Progenitor cell of endocrine pancreas (in vitro differentiated cells): Measurements from ENCODE around the gene ZBTB21. TPM values are rescaled to one million over a fixed set of nuclear protein-coding genes. Genes with fewer than 3 reads are reported as not detected.

Source experiments
- DNase-seq: peaks from one replicate; pipeline ENCODE4 v3.0.0; 2021; ENCODE audit warnings: low spot score; ENCODE audit not compliant: unreplicated experiment
- H3K27ac Mint-ChIP-seq: 2 replicates; pipeline ENCODE4 v1.8.0; 2021; ENCODE audit warnings: mild to moderate bottlenecking, moderate library complexity, mixed read lengths
- H3K27me3 Mint-ChIP-seq: 2 replicates; pipeline ENCODE4 v1.8.0; 2021; ENCODE audit warnings: mixed read lengths
- H3K36me3 Mint-ChIP-seq: 2 replicates; pipeline ENCODE4 v1.8.0; 2022; ENCODE audit warnings: mixed read lengths; ENCODE audit not compliant: insufficient read depth
- H3K4me1 Mint-ChIP-seq: 2 replicates; pipeline ENCODE4 v1.8.0; 2021; ENCODE audit warnings: low read depth, mixed read lengths
- H3K4me3 Mint-ChIP-seq: 2 replicates; pipeline ENCODE4 v1.8.0; 2021; ENCODE audit warnings: low read depth, mild to moderate bottlenecking, moderate library complexity, mixed read lengths
- H3K9me3 Mint-ChIP-seq: 2 replicates; pipeline ENCODE4 v1.8.0; 2021; ENCODE audit warnings: low read depth, mixed read lengths
- total RNA-seq: library from RNA; stranded (reverse); gene quantifications from 2 replicates; pipeline ENCODE4 v1.2.1, GENCODE V29; 2021
- TF ChIP-seq, protein P1 (sequence below): fragments of 200-600 bp; sonication (generic); IDR thresholded peaks from one replicate; pipeline ENCODE4 v1.5.0; 2021; ENCODE audit warnings: antibody characterized with exemption, mild to moderate bottlenecking; ENCODE audit not compliant: unreplicated experiment

The ZBTB21 gene
- total RNA-seq, 1 donor from 2014 or later = 15.7 TPM

DNA sequence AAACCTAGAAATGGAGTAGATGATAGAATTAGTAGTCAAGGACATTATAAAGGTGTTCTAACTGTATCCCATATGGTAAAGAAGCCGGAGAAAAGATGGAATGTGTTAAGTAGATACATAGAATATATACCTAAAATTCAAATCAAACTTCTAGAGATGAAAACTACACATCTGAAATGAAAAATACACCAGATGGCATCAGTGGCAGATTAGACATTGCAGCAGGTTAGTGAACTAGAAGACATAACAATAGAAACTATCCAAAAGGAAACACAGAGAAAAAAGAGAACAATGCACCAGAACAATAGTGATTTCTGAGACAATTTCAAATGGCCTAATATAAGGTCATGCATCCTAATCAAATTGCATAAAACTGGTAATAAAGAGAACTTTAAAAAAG lies 26.9 kb downstream of the ZBTB21 start:
- no peaks in the 10 kb centered on the region for H3K36me3 Mint-ChIP-seq
- TF ChIP-seq, protein P1, sequence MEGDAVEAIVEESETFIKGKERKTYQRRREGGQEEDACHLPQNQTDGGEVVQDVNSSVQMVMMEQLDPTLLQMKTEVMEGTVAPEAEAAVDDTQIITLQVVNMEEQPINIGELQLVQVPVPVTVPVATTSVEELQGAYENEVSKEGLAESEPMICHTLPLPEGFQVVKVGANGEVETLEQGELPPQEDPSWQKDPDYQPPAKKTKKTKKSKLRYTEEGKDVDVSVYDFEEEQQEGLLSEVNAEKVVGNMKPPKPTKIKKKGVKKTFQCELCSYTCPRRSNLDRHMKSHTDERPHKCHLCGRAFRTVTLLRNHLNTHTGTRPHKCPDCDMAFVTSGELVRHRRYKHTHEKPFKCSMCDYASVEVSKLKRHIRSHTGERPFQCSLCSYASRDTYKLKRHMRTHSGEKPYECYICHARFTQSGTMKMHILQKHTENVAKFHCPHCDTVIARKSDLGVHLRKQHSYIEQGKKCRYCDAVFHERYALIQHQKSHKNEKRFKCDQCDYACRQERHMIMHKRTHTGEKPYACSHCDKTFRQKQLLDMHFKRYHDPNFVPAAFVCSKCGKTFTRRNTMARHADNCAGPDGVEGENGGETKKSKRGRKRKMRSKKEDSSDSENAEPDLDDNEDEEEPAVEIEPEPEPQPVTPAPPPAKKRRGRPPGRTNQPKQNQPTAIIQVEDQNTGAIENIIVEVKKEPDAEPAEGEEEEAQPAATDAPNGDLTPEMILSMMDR = no peak
- no peaks in the 10 kb centered on the region for H3K4me1 Mint-ChIP-seq
- peaks cover 2% of the 10 kb centered on the region for H3K27me3 Mint-ChIP-seq
- peaks cover 6% of the 10 kb centered on the region for H3K9me3 Mint-ChIP-seq
- no peak overlapping the region for H3K27ac Mint-ChIP-seq
- DNase-seq = no peak
- H3K4me3 Mint-ChIP-seq = no peak overlapping the region

DNA sequence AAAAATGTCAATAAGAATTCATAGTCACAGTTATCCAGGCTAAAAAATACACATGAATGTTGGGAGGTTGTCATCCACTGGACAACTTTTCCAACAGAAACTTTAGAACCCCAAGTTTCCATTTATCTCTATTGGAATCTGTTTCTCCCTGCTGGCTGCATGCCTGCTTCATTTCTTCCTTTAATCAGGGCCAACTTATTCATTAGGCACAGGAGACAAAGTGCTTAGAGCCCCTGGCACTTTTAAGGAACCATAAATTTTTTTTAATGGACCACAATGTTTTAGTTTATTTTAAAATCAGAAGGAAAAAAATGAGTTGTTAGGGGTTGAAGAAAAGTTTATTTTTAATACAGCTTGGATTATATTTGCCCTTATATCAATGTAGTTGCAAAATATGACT lies 29.6 kb downstream of the ZBTB21 start:
- TF ChIP-seq, protein P1 = no peak
- Mint-ChIP-seq H3K27me3 (peaks cover 2% of the 10 kb centered on the region), H3K9me3 (peaks cover 6% of the 10 kb centered on the region), H3K4me1 (no peaks in the 10 kb centered on the region), H3K27ac (no peak overlapping the region), H3K4me3 (no peak overlapping the region), H3K36me3 (no peaks in the 10 kb centered on the region)
- DNase-seq = no peak

DNA sequence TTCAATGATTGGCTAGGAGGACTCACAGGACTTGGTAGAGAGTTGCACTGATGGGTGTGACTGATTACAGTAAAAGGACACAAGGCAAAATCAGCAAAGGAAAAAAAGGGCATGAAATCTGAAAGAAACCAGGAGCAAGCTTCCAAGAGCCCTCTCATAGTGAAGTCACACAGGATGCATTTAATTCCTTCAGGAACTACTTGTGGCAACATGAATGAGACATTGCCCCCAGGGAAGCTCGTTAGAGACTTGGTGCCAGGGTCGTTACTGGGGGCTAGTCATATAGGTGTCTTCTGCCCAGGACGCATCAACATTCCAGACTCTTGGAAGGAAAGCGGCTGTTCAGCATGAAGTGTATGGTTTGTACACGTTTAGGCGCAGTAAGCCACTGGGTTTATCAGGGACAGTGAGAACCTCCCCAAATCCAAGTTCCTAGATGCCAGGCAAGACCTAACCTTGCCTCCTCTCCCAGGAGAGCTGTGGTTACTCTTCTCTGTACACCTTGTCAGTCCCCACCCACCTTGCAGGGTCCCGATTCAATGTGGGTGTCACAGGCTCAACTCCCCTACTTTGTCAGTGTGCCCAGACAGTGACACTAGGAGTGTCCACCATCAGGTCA lies 30.3 kb downstream of the ZBTB21 start:
- TF ChIP-seq, protein P1 = no peak
- Mint-ChIP-seq H3K4me3 (no peak overlapping the region), H3K9me3 (peaks cover 6% of the 10 kb centered on the region), H3K4me1 (no peaks in the 10 kb centered on the region), H3K36me3 (no peaks in the 10 kb centered on the region), H3K27ac (no peak overlapping the region), H3K27me3 (peaks cover 2% of the 10 kb centered on the region)
- no peak for DNase-seq

DNA sequence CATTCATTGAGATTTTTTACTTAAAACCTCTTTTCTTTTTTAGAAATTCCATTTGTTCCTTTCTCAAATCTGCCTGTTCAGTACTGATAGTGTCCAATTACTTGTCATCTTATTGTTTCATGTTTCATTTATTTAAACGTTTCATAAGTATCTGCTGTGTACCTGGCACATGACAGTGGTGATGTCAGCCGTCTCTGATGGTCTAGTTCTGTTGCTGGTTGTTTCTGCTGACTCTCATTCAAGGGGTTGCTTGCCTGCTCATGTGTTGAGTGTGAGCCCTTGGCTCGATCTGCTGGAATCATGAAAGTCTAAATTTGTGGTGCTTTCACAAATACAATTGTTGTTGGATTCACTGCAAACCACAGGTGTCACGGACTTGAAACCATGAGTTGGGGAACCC lies 30.8 kb downstream of the ZBTB21 start:
- Mint-ChIP-seq H3K27ac (no peak overlapping the region), H3K4me1 (no peaks in the 10 kb centered on the region), H3K27me3 (peaks cover 2% of the 10 kb centered on the region), H3K4me3 (no peak overlapping the region), H3K36me3 (no peaks in the 10 kb centered on the region), H3K9me3 (peaks cover 6% of the 10 kb centered on the region)
- no peak for DNase-seq
- TF ChIP-seq, protein P1 = no peak

DNA sequence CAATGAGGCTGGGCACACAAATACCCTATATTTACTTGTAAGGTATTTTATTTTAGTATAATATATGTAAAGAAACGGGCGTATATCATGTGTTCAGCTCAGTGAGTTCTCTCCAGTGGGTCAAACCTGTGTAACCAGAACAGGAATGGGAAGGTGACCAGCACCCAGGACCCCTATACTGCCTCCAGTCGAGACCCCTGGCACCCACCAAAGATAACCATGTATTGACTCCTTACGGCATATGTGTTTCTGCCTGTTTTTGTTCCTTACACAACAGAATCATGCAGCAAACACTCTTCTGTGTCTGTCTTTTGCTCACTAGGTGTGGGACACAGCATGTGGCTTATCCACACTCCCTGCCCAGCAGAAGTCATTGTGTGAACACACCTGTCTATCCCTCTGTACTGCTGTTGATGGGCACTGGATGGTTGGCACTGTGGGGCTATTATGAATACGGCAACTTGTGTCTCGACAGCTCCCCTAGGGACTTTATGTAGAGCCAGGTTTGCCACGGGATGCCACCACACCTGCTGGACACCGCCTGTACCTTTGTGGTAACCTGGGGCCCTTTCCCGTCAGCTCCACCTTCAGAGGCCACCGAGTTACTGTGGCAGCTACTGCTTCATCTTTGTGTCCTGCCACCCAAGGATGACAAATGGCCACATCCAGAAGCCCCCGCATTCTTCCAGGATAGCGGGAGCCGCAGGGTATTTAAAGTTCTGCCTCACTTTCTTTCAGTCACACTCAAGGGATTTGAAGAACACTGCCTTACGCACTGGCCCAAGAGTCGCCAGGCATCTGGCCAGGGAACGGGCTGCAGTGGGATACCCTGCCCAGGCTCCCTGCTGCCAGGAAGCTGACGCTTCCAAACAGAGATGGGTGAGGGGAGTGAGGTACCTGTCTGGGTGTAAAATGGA lies 32.9 kb downstream of the ZBTB21 start:
- H3K9me3 Mint-ChIP-seq = peaks cover 6% of the 10 kb centered on the region
- H3K27me3 Mint-ChIP-seq = no peaks in the 10 kb centered on the region
- no peaks in the 10 kb centered on the region for H3K36me3 Mint-ChIP-seq
- no peak overlapping the region for H3K27ac Mint-ChIP-seq
- DNase-seq = no peak
- H3K4me3 Mint-ChIP-seq = no peak overlapping the region
- H3K4me1 Mint-ChIP-seq = no peaks in the 10 kb centered on the region
- TF ChIP-seq, protein P1 = no peak
